ENCODE data around the gene HYLS1.

The HYLS1 gene

GRCh38 chr11:125950178-125950490 lies 62.7 kb downstream of the HYLS1 start:
- no peak for DNase-seq (ENCODE audit: low read depth)
